ENCODE measurements around the gene SAYSD1. TPM values are rescaled to one million over a fixed set of nuclear protein-coding genes. Genes with fewer than 3 reads are reported as not detected.

The SAYSD1 gene
- total and polyA plus RNA-seq, 2 experiments from 2014 or later = 14.4 to 20.2 TPM

DNA sequence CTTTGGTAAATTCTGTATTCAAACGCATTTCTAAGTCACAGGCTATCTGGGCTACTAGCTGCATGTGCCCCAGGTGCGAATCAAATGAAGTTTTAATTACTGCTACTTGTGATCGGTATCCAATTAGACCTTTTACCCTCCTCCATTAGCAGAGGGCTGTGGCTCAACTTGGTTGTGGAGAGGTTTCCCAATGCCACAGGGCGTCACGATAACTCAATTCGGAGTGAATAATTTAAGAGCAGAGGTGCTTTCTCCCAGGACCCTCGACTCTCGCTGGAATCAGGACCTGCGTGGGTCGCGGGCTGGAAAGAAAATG, 640 bp downstream of the SAYSD1 start:
- no peaks in the 10 kb centered on the region for H3K36me3 ChIP-seq (ENCODE audit: low read depth)
- no peaks in the 10 kb centered on the region for H3K27me3 ChIP-seq (replicated peaks; ENCODE audit: insufficient read depth)
- no peak for DNase-seq
- in situ Hi-C loops (cut with MboI) = no loop called here
- H3K79me2 ChIP-seq (ENCODE audit: insufficient read depth) = no peaks in the 10 kb centered on the region
- H3K4me2 ChIP-seq (ENCODE audit: unreplicated experiment) = peak overlapping the region; percentile 89
- peak overlapping the region; percentile 97 for H2AFZ ChIP-seq
- no peak overlapping the region; the same call in 1 of the 2 replicates for H3K27ac ChIP-seq
- H3K9ac ChIP-seq = peak overlapping the region; percentile 95
- H3K9me2 ChIP-seq (ENCODE audit: insufficient read depth) = no peaks in the 10 kb centered on the region
- 0 to 2% methylated on average over 11 of the region's 11 CpGs for WGBS, 2 experiments (ENCODE audit: low coverage in 1 of 2, low lambda C conversion rate in 2 of 2, missing lambda C conversion rate in 2 of 2)
- peaks cover 5% of the 10 kb centered on the region; the same call in 1 of the 2 replicates for H3F3A ChIP-seq (ENCODE audit: insufficient read depth)
- H4K20me1 ChIP-seq (ENCODE audit: insufficient read depth) = no peaks in the 10 kb centered on the region
- 0 out of 2 replicates have a peak, but pooled peaks cover 5% of the 10 kb centered on the region for H3K4me1 ChIP-seq (ENCODE audit: insufficient read depth)
- TF ChIP-seq EZH2 (IDR thresholded peaks at IDR 0.05; ENCODE audit: insufficient read depth, poor library complexity, severe bottlenecking) = no peak
- no peak for TF ChIP-seq EZH2phosphoT487 (IDR thresholded peaks at IDR 0.05; ENCODE audit: insufficient read depth, low read depth)
- H3K4me3 ChIP-seq = peak overlapping the region; percentile 91
- H3K9me3 ChIP-seq (ENCODE audit: low read depth) = no peaks in the 10 kb centered on the region

DNA sequence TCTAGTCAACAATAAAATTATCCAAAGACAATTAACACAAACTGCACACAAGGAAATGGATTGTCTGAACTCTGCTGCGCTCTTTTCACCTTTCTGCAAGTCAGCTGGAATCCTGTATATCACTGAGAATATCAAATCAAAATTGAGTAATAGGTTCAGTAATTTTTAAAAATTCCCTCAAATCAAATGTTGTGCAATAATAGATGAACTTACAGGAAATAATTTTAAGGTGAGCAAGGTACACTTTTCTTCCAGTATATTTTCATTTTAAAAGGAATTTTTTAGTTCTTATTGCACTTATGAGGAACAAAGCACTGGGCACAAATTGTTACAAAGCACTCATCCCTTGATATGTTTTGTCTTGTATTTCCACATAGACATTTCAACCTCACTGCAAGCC, 1.2 kb downstream of the SAYSD1 start:
- WGBS, 2 experiments (ENCODE audit: low coverage in 1 of 2, low lambda C conversion rate in 2 of 2, missing lambda C conversion rate in 2 of 2) = 92 to 97% methylated on average over 1 of the region's 1 CpG
- no peaks in the 10 kb centered on the region for H4K20me1 ChIP-seq (ENCODE audit: insufficient read depth)
- H3K79me2 ChIP-seq (ENCODE audit: insufficient read depth) = no peaks in the 10 kb centered on the region
- H3K4me2 ChIP-seq (ENCODE audit: unreplicated experiment) = peak overlapping the region; percentile 89
- no peak for TF ChIP-seq EZH2phosphoT487 (IDR thresholded peaks at IDR 0.05; ENCODE audit: insufficient read depth, low read depth)
- no peak for TF ChIP-seq EZH2 (IDR thresholded peaks at IDR 0.05; ENCODE audit: insufficient read depth, poor library complexity, severe bottlenecking)
- H3K4me3 ChIP-seq = peak overlapping the region; percentile 91
- 0 out of 2 replicates have a peak, but pooled peaks cover 5% of the 10 kb centered on the region for H3K4me1 ChIP-seq (ENCODE audit: insufficient read depth)
- DNase-seq = no peak
- H3K9me3 ChIP-seq (ENCODE audit: low read depth) = no peaks in the 10 kb centered on the region
- H3K36me3 ChIP-seq (ENCODE audit: low read depth) = no peaks in the 10 kb centered on the region
- H3K9me2 ChIP-seq (ENCODE audit: insufficient read depth) = no peaks in the 10 kb centered on the region
- peak overlapping the region; percentile 95 for H3K9ac ChIP-seq
- peaks cover 5% of the 10 kb centered on the region; the same call in 1 of the 2 replicates for H3F3A ChIP-seq (ENCODE audit: insufficient read depth)
- H3K27ac ChIP-seq = no peak overlapping the region
- in situ Hi-C loops (cut with MboI) = no loop called here
- peak overlapping the region; percentile 97 for H2AFZ ChIP-seq
- H3K27me3 ChIP-seq (replicated peaks; ENCODE audit: insufficient read depth) = no peaks in the 10 kb centered on the region

DNA sequence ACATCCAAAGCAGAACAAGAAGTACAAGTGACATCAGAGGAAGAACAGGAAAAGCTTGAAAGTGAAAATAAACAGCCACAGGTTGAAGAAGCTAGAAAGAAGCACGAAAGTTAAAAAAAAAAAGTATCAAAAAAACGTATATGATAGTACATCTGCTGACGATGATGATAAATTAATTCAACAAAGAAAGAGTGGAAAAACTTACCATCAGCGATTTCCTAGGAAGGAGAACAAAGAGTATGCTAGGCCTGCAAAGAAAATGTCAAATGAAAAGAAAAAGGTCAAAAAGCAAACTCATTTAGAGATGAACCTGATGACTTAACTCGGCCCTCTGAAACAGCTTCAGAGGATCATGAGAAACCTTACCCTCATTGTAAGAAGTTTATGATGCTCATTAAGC, 3.7 kb downstream of the SAYSD1 start:
- H3K4me1 ChIP-seq (ENCODE audit: insufficient read depth) = 0 out of 2 replicates have a peak, but pooled peaks cover 5% of the 10 kb centered on the region
- WGBS, 2 experiments (ENCODE audit: low coverage in 1 of 2, low lambda C conversion rate in 2 of 2, missing lambda C conversion rate in 2 of 2) = 85 to 92% methylated on average over 5 of the region's 5 CpGs
- H3K9me3 ChIP-seq (ENCODE audit: low read depth) = no peaks in the 10 kb centered on the region
- no peak for TF ChIP-seq EZH2 (IDR thresholded peaks at IDR 0.05; ENCODE audit: insufficient read depth, poor library complexity, severe bottlenecking)
- TF ChIP-seq EZH2phosphoT487 (IDR thresholded peaks at IDR 0.05; ENCODE audit: insufficient read depth, low read depth) = no peak
- H3K27ac ChIP-seq = no peak overlapping the region
- H3K79me2 ChIP-seq (ENCODE audit: insufficient read depth) = no peaks in the 10 kb centered on the region
- H3K4me3 ChIP-seq = no peak overlapping the region
- in situ Hi-C loops (cut with MboI) = no loop called here
- H4K20me1 ChIP-seq (ENCODE audit: insufficient read depth) = no peaks in the 10 kb centered on the region
- no peak overlapping the region for H3K9ac ChIP-seq
- H3K36me3 ChIP-seq (ENCODE audit: low read depth) = no peaks in the 10 kb centered on the region
- H3K4me2 ChIP-seq (ENCODE audit: unreplicated experiment) = no peak overlapping the region
- H3K9me2 ChIP-seq (ENCODE audit: insufficient read depth) = no peaks in the 10 kb centered on the region
- H3K27me3 ChIP-seq (replicated peaks; ENCODE audit: insufficient read depth) = no peaks in the 10 kb centered on the region
- no peak for DNase-seq
- peaks cover 5% of the 10 kb centered on the region; the same call in 1 of the 2 replicates for H3F3A ChIP-seq (ENCODE audit: insufficient read depth)
- no peak overlapping the region for H2AFZ ChIP-seq

DNA sequence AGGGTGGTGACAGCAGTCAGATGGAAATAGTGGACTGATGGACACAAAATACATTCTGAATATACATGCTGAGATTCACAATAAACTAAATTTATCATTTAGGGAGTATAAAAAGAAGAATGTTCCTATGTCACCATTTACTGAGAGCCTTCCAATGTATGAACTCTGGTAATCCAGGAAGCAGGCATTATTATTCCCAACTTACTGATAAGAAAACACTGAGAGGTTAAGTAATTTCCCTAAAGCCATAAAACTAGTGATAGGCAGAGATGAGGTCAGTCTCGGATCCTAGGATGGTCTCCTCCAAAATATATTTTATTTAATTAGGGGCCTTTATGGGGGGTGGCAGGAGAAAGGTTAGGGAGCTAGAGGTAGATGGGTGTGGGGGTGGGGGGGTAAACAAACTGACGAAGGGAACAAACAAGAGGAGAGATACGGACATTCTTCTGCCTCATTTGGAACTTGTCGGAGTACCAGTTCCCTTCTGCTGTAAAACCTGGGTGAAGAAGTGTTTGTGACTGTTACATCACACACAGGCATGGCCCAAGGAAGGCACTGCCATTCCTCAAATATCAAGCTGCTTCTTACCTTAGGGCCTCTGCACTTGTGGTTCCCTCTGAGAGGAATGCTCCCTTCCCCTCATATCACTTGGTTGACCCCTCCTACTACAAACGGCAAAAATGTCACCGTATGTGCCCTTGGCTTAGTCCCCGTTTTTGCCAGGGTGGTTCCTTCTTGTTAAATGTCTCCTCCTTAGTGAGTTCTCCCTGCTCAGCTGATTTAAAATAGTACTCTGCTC, 6.7 kb downstream of the SAYSD1 start:
- Histone ChIP-seq H3K27ac (no peak overlapping the region), H4K20me1 (ENCODE audit: insufficient read depth) (no peaks in the 10 kb centered on the region), H3K9ac (no peak overlapping the region), H3K9me3 (ENCODE audit: low read depth) (no peaks in the 10 kb centered on the region), H2AFZ (no peak overlapping the region), H3K36me3 (ENCODE audit: low read depth) (no peaks in the 10 kb centered on the region; the same call in 1 of the 2 replicates), H3K4me3 (no peak overlapping the region), H3K79me2 (ENCODE audit: insufficient read depth) (no peaks in the 10 kb centered on the region), H3K4me2 (ENCODE audit: unreplicated experiment) (no peak overlapping the region), H3K27me3 (replicated peaks; ENCODE audit: insufficient read depth) (no peaks in the 10 kb centered on the region), H3K4me1 (ENCODE audit: insufficient read depth) (no peaks in the 10 kb centered on the region), H3F3A (ENCODE audit: insufficient read depth) (no peaks in the 10 kb centered on the region), H3K9me2 (ENCODE audit: insufficient read depth) (no peaks in the 10 kb centered on the region)
- in situ Hi-C loops (cut with MboI) = no loop called here
- no peak for DNase-seq
- no peak for TF ChIP-seq EZH2phosphoT487 (IDR thresholded peaks at IDR 0.05; ENCODE audit: insufficient read depth, low read depth)
- no peak for TF ChIP-seq EZH2 (IDR thresholded peaks at IDR 0.05; ENCODE audit: insufficient read depth, poor library complexity, severe bottlenecking)
- WGBS, 2 experiments (ENCODE audit: low coverage in 1 of 2, low lambda C conversion rate in 2 of 2, missing lambda C conversion rate in 2 of 2) = 91 to 95% methylated on average over 7 of the region's 7 CpGs

Measured in GM23248 (cell line).